Neuronal stem cell (in vitro differentiated cells): ENCODE measurements around the gene PTPRU.
A peak's percentile ranks its signal among the peaks of the same experiment; 100 is the strongest.

ENCODE experiments used
- DNase-seq: peaks from one replicate; pipeline ENCODE4 v3.0.0-alpha.2; 2013; ENCODE audit warnings: low spot score
- H2AFZ ChIP-seq: one replicate; pipeline ENCODE4 v1.6.1; 2013; ENCODE audit warnings: mild to moderate bottlenecking, low read length, inconsistent platforms
- H2AK5ac ChIP-seq: 2 replicates; pipeline ENCODE4 v1.6.1; 2013; ENCODE audit warnings: low read depth, mild to moderate bottlenecking, inconsistent platforms, low read length, moderate library complexity, mixed read lengths
- H2BK120ac ChIP-seq: 2 replicates; pipeline ENCODE4 v1.6.1; 2013; ENCODE audit warnings: low read depth, mild to moderate bottlenecking, inconsistent platforms, low read length, moderate library complexity, mixed read lengths
- H2BK12ac ChIP-seq: one replicate; pipeline ENCODE4 v1.6.1; 2013; ENCODE audit warnings: low read length, inconsistent platforms
- H2BK15ac ChIP-seq: 2 replicates; pipeline ENCODE4 v1.6.1; 2013; ENCODE audit warnings: mild to moderate bottlenecking, low read length, inconsistent platforms, mixed read lengths
- H2BK5ac ChIP-seq: one replicate; pipeline ENCODE4 v1.6.1; 2013; ENCODE audit warnings: inconsistent platforms, mild to moderate bottlenecking, low read length, moderate library complexity
- H3K14ac ChIP-seq: one replicate; pipeline ENCODE4 v1.6.1; 2013; ENCODE audit warnings: low read length, inconsistent platforms
- H3K18ac ChIP-seq: 2 replicates; pipeline ENCODE4 v1.6.1; 2013; ENCODE audit warnings: low read length, inconsistent platforms
- H3K23ac ChIP-seq: 2 replicates; pipeline ENCODE4 v1.6.1; 2013; ENCODE audit warnings: low read depth, mild to moderate bottlenecking, mixed read lengths, low read length, inconsistent platforms; ENCODE audit not compliant: poor library complexity
- H3K27ac ChIP-seq: replicated peaks from 3 replicates; pipeline ENCODE4 v1.5.1; 2013; ENCODE audit warnings: low read length, inconsistent platforms
- H3K27me3 ChIP-seq, 3 experiments: 2 replicates each; pipeline ENCODE4 v1.6.1; 2013; ENCODE audit warnings: low read length in 3 of 3, mild to moderate bottlenecking in 2 of 3, inconsistent platforms in 1 of 3, low read depth in 1 of 3, mixed read lengths in 1 of 3, moderate library complexity in 1 of 3; ENCODE audit not compliant: control insufficient read depth in 3 of 3, insufficient read depth in 3 of 3
- H3K36me3 ChIP-seq, 2 donors: replicated peaks in 1 of 2; 2 replicates each; pipeline ENCODE4 v1.6.1; 2013; ENCODE audit warnings: low read length in 2 of 2; ENCODE audit not compliant: control insufficient read depth in 2 of 2, insufficient read depth in 2 of 2
- H3K4ac ChIP-seq: 2 replicates; pipeline ENCODE4 v1.6.1; 2013; ENCODE audit warnings: inconsistent platforms, mild to moderate bottlenecking, low read length, moderate library complexity
- H3K4me1 ChIP-seq, 2 donors: 1 replicate in 1 of 2; 2 replicates in 1 of 2; pipeline ENCODE4 v1.6.1; 2013; ENCODE audit warnings: low read length in 2 of 2, low read depth in 1 of 2; ENCODE audit not compliant: control insufficient read depth in 2 of 2, insufficient read depth in 1 of 2
- H3K4me2 ChIP-seq: one replicate; pipeline ENCODE4 v1.6.1; 2013; ENCODE audit warnings: mild to moderate bottlenecking, low read length, inconsistent platforms; ENCODE audit not compliant: insufficient read depth, poor library complexity, severe bottlenecking
- H3K4me3 ChIP-seq, 2 donors: 2 replicates each; pipeline ENCODE4 v1.5.1; 2013; ENCODE audit warnings: low read length in 2 of 2, mild to moderate bottlenecking in 2 of 2, inconsistent platforms in 1 of 2, moderate library complexity in 1 of 2
- H3K79me1 ChIP-seq: one replicate; pipeline ENCODE4 v1.6.1; 2013; ENCODE audit warnings: low read depth, mild to moderate bottlenecking, inconsistent platforms, low read length, moderate library complexity
- H3K9ac ChIP-seq: one replicate; pipeline ENCODE4 v1.6.1; 2013; ENCODE audit warnings: mild to moderate bottlenecking, low read depth, low read length, inconsistent platforms; ENCODE audit not compliant: poor library complexity
- H3K9me3 ChIP-seq, 2 donors: replicated peaks in 1 of 2; 2 replicates each; pipeline versions ENCODE3 to v1.6.1; 2013; ENCODE audit warnings: low read length in 2 of 2, mild to moderate bottlenecking in 2 of 2, inconsistent platforms in 1 of 2, low read depth in 1 of 2, mixed read lengths in 1 of 2, moderate library complexity in 1 of 2; ENCODE audit not compliant: control insufficient read depth in 2 of 2, insufficient read depth in 1 of 2
- H4K8ac ChIP-seq: one replicate; pipeline ENCODE4 v1.6.1; 2013; ENCODE audit warnings: low read depth, mild to moderate bottlenecking, inconsistent platforms, low read length, moderate library complexity
- H4K91ac ChIP-seq: one replicate; pipeline ENCODE4 v1.6.1; 2013; ENCODE audit warnings: low read length, low read depth, mild to moderate bottlenecking, inconsistent platforms; ENCODE audit not compliant: poor library complexity
- WGBS, 2 donors: extraction: QIAGEN DNeasy Blood & Tissue Kit; methylation state at CpG; one replicate each; pipeline ENCODE4 v1.1.7; 2013; ENCODE audit warnings: missing lambda C conversion rate in 2 of 2, mixed read lengths in 1 of 2; ENCODE audit not compliant: insufficient read length in 2 of 2, insufficient replicate concordance in 1 of 2; ENCODE audit errors: extremely low coverage in 2 of 2; 5-methylcytosine and 5-hydroxymethylcytosine counted together

Gene PTPRU

GRCh38 chr1:29343908-29344307 lies 107.6 kb downstream of the PTPRU start:
- H3K14ac ChIP-seq, result no peak overlapping the region
- no peak overlapping the region for H4K91ac ChIP-seq
- no peak overlapping the region for H4K8ac ChIP-seq
- H2AK5ac ChIP-seq, result peak overlapping the region; percentile 17
- WGBS, 2 donors, result no CpG with 5 or more reads among the region's 10 CpGs
- no peak overlapping the region for H3K27ac ChIP-seq
- H3K4me2 ChIP-seq, result no peak overlapping the region
- peaks cover 0 to 2% of the 10 kb centered on the region in 2 donors for H3K4me1 ChIP-seq
- no peak overlapping the region for H3K4me3 ChIP-seq
- H3K79me1 ChIP-seq, result no peaks in the 10 kb centered on the region
- no peak overlapping the region for H2BK12ac ChIP-seq
- H3K18ac ChIP-seq, result no peak overlapping the region
- H2BK15ac ChIP-seq, result no peak overlapping the region
- peaks cover 0 to 21% (median 2%) of the 10 kb centered on the region in 3 experiments for H3K27me3 ChIP-seq
- H3K36me3 ChIP-seq, result no peaks in the 10 kb centered on the region
- no peak overlapping the region for H2BK5ac ChIP-seq
- no peak overlapping the region for H2AFZ ChIP-seq
- no peak overlapping the region for H3K23ac ChIP-seq
- H2BK120ac ChIP-seq, result no peak overlapping the region
- no peak overlapping the region for H3K9ac ChIP-seq
- no peak overlapping the region for H3K4ac ChIP-seq
- DNase-seq, result no peak
- H3K9me3 ChIP-seq, result no peaks in the 10 kb centered on the region

DNA sequence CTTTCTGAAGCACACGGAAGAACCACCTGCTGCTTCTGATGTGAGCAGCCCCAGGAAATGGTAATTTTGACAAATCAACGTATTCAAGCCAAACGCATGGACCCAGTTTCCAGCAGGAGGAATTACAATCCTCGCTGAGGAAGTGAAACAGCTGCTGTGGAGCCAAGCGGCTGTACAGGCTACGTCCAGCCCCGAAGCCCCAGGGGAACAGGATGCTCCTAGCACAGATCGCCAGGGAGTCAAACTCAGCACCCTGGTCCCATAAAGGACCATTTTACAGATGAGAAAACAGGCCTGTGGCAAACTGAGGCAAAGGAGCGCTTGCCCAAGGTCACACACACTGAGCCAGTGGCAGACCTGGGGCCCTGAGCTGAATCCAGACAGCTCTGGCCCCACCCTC lies 108.0 kb downstream of the PTPRU start:
- no peak overlapping the region for H2AK5ac ChIP-seq
- peaks cover 0 to 2% of the 10 kb centered on the region in 2 donors for H3K4me1 ChIP-seq
- H3K14ac ChIP-seq, result no peak overlapping the region
- no peak overlapping the region for H2AFZ ChIP-seq
- no peak overlapping the region for H3K4me2 ChIP-seq
- H3K4me3 ChIP-seq, result no peak overlapping the region
- H3K18ac ChIP-seq, result no peak overlapping the region
- no peak overlapping the region for H4K8ac ChIP-seq
- H3K27me3 ChIP-seq, result peaks cover 0 to 21% (median 2%) of the 10 kb centered on the region in 3 experiments
- no CpG with 5 or more reads among the region's 9 CpGs for WGBS, 2 donors
- H3K27ac ChIP-seq, result no peak overlapping the region
- no peak overlapping the region for H3K23ac ChIP-seq
- no peak overlapping the region for H2BK15ac ChIP-seq
- H3K9me3 ChIP-seq, result no peaks in the 10 kb centered on the region
- no peak overlapping the region for H2BK120ac ChIP-seq
- no peak overlapping the region for H3K9ac ChIP-seq
- DNase-seq, result no peak
- H2BK5ac ChIP-seq, result no peak overlapping the region
- no peak overlapping the region for H2BK12ac ChIP-seq
- no peaks in the 10 kb centered on the region for H3K36me3 ChIP-seq
- H4K91ac ChIP-seq, result no peak overlapping the region
- no peak overlapping the region for H3K4ac ChIP-seq
- H3K79me1 ChIP-seq, result no peaks in the 10 kb centered on the region

- Histone ChIP-seq H3K18ac (no peak overlapping the region), H2AFZ (no peak overlapping the region), H3K4me1 (peaks cover 0 to 2% of the 10 kb centered on the region in 2 donors)
Measured at GRCh38 chr1:29346576-29346975, 110.3 kb downstream of the PTPRU start.

DNA sequence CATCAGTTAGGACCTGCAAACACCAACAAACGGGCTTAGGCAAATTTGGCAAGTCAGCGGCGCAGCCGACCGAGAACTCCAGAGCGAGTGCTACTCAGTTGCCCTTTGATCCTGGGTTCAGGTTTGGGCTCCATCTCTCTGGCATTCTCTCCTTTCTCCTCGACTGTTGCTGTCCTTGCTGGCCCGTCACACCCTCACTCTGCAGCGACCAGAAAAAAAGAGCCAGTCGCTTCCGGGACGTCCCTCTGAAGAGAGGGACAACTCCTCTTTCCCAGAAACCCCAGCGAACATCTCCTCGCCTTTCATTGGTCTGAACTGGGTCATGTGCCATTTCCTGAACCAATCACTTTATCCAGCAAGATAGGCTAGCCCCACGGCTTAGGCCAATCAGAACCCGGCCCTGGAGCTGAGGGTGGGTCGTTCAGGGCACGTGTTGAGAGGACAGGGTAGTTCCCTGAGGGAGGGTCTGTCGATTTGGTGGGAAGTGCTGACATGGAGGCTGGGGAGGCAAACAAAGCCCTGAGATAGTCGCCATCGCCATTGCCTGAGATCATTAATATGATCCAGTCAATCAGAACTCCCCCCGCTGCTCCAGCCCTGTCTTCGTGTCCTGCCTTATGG lies 113.7 kb downstream of the PTPRU start:
- Histone ChIP-seq H2AK5ac (no peak overlapping the region), H4K8ac (no peak overlapping the region), H3K9me3 (no peaks in the 10 kb centered on the region), H3K4me3 (no peak overlapping the region), H2BK15ac (no peak overlapping the region), H2AFZ (peak overlapping the region; percentile 36), H3K14ac (no peak overlapping the region), H3K18ac (no peak overlapping the region), H3K4ac (no peak overlapping the region), H3K9ac (no peak overlapping the region), H3K4me2 (no peak overlapping the region), H2BK12ac (no peak overlapping the region), H2BK120ac (no peak overlapping the region), H4K91ac (no peak overlapping the region), H3K4me1 (no peaks in the 10 kb centered on the region), H3K79me1 (no peaks in the 10 kb centered on the region), H2BK5ac (no peak overlapping the region), H3K36me3 (no peaks in the 10 kb centered on the region), H3K27me3 (peaks cover 0 to 6% (median 2%) of the 10 kb centered on the region in 3 experiments), H3K27ac (no peak overlapping the region), H3K23ac (no peak overlapping the region)
- no CpG with 5 or more reads among the region's 23 CpGs for WGBS, 2 donors
- DNase-seq, result no peak

More at GRCh38 chr1:29346576-29346975, 110.3 kb downstream of the PTPRU start:
- Histone ChIP-seq H3K4ac (no peak overlapping the region), H3K9ac (no peak overlapping the region), H3K27ac (no peak overlapping the region), H2AK5ac (no peak overlapping the region), H3K9me3 (no peaks in the 10 kb centered on the region), H4K8ac (no peak overlapping the region), H3K4me3 (no peak overlapping the region), H2BK120ac (no peak overlapping the region), H3K23ac (no peak overlapping the region), H3K36me3 (no peaks in the 10 kb centered on the region), H3K79me1 (no peaks in the 10 kb centered on the region), H3K4me2 (no peak overlapping the region), H3K27me3 (peaks cover 0 to 21% (median 2%) of the 10 kb centered on the region in 3 experiments), H3K14ac (no peak overlapping the region), H2BK5ac (no peak overlapping the region), H2BK15ac (no peak overlapping the region), H2BK12ac (no peak overlapping the region), H4K91ac (no peak overlapping the region)
- no peak for DNase-seq
- WGBS, 2 donors, result no CpG with 5 or more reads among the region's 2 CpGs
